ENCODE results near the gene HAPLN2. TPM values are rescaled to one million over a fixed set of nuclear protein-coding genes. Genes with fewer than 3 reads are reported as not detected.

HAPLN2 gene
- total RNA-seq = not detected
- under 1 TPM in 2 of 3 donors, not detected in 1; 0.33 to 0.37 TPM for polyA plus RNA-seq
- long read RNA-seq, donor 1 = 0 reads
- long read RNA-seq, donor 2 = 0 reads
- long read RNA-seq, donor 3 = 0 reads
- long read RNA-seq, donor 4 = 0 reads
- long read RNA-seq, donor 5 = 0 reads
- long read RNA-seq, donor 6 = 0 reads
- long read RNA-seq, donor 7 = 0 reads
- long read RNA-seq, donor 8 = 0 reads
- long read RNA-seq, donor 9 = 0 reads
- long read RNA-seq, donor 10 = 0 reads

DNA sequence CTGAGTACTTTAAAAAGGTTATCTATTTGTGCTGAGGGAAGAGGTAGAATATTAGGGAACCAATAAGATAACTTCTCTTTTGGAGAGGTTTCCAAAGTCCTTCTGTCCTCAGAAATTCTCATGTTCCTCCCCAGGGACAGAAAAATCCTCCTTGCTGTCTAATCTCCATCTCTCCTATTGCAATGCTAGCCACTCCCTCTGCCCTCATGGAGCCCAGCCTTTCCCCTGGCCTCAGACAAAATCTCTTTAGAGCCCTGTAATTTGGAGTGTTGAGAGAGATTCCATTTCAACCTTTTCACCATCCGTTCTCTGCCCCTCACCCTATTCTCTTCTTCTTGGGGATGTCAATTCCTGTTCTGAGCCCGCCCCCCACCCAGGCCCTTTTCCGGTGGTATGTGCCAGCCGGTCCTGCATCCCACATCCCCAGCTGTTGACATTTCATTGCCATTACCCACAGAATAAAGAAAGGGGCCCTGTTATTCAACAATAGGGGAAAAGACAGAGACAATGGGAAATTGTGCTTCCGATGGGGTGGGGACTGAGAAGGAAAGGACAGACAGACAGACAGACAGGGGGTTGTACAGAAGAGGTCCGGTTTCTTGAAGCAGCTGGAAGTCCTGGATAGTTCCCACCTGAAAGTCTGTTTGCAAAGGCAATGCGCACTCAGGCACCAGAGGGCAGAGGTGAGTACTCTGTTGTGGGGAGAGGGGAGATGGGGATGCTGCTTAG lies at the start of gene HAPLN2:
Gene HAPLN2 (plus strand): TSS at position 563 of the 729 bp plus-strand sequence. CDS start 4,076 bp downstream, outside the sequence.
- DNase-seq = peak in 1 of 2 donors; percentile 59
- WGBS, 5 donors = 4 to 12% (median 5%) methylated on average over 7 of the region's 7 CpGs
- Histone ChIP-seq H3K36me3 (no peaks in the 10 kb centered on the region), H3K27ac (no peak within 1 kb of the TSS), H3K4me3 (no peak within 1 kb of the TSS), H3K4me1 (peaks cover 11 to 24% (median 17%) of the 10 kb centered on the region in 4 donors), H3K9me3 (no peaks in the 10 kb centered on the region), H3K27me3 (peaks cover 7 to 73% (median 36%) of the 10 kb centered on the region in 3 donors)
- intact Hi-C loops (cut with DNase I; ENCODE audit: low total_unique reads) = no loop called here
- TF ChIP-seq EP300 (IDR thresholded peaks at IDR 0.05) (no peak), POLR2A (IDR thresholded peaks at IDR 0.05) (no peak), POLR2AphosphoS5 (IDR thresholded peaks at IDR 0.05) (no peak)
- TF ChIP-seq, protein P1, sequence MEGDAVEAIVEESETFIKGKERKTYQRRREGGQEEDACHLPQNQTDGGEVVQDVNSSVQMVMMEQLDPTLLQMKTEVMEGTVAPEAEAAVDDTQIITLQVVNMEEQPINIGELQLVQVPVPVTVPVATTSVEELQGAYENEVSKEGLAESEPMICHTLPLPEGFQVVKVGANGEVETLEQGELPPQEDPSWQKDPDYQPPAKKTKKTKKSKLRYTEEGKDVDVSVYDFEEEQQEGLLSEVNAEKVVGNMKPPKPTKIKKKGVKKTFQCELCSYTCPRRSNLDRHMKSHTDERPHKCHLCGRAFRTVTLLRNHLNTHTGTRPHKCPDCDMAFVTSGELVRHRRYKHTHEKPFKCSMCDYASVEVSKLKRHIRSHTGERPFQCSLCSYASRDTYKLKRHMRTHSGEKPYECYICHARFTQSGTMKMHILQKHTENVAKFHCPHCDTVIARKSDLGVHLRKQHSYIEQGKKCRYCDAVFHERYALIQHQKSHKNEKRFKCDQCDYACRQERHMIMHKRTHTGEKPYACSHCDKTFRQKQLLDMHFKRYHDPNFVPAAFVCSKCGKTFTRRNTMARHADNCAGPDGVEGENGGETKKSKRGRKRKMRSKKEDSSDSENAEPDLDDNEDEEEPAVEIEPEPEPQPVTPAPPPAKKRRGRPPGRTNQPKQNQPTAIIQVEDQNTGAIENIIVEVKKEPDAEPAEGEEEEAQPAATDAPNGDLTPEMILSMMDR (IDR thresholded peaks at IDR 0.05) = peak in 1 of 7 experiments; percentile 16

DNA sequence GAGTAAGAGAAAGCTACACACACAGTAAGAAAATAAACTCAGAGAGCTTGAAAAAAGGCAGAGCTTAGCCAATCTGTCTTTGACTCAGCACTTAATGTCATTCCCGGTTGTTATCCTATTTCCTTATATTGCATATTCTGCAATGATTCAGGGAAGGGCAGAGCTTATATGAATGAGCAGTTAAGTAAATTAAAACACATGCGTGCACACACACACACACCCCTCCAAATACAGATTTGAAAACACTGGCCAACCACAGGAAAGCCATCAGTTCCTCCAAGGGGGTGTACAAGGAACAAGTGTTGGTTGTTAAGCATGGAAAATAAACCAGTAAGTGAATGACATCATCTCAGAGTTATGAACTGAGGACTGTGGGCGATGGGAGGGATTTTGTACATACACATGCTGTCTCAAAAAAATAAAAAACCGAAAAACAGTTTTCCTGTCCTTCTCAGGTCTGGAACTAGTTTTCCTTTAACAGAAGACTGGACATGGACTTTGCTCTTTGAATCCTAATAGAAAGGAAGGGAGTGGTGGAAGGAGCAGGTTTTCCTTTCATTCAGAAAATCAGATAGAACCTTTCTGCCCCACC lies 47.9 kb upstream of the HAPLN2 start:
- peak in 1 of 2 donors; percentile 85 for DNase-seq
- 5 to 11% (median 10%) methylated on average over 4 of the region's 4 CpGs for WGBS, 5 donors
- intact Hi-C loops (cut with DNase I; ENCODE audit: low total_unique reads) = no loop called here
- Histone ChIP-seq H3K36me3 (no peaks in the 10 kb centered on the region), H3K4me1 (peaks cover 11 to 29% (median 12%) of the 10 kb centered on the region in 4 donors), H3K9me3 (no peaks in the 10 kb centered on the region), H3K27ac (peak overlapping the region; percentile 58 to 84 (median 72)), H3K27me3 (peaks cover 0 to 14% (median 0%) of the 10 kb centered on the region in 3 donors), H3K4me3 (peak overlapping the region in 2 of 4 donors; percentile 49)
- peak in 1 of 3 donors; percentile 49 for TF ChIP-seq POLR2AphosphoS5 (IDR thresholded peaks at IDR 0.05)
- TF ChIP-seq POLR2A (IDR thresholded peaks at IDR 0.05) = no peak

DNA sequence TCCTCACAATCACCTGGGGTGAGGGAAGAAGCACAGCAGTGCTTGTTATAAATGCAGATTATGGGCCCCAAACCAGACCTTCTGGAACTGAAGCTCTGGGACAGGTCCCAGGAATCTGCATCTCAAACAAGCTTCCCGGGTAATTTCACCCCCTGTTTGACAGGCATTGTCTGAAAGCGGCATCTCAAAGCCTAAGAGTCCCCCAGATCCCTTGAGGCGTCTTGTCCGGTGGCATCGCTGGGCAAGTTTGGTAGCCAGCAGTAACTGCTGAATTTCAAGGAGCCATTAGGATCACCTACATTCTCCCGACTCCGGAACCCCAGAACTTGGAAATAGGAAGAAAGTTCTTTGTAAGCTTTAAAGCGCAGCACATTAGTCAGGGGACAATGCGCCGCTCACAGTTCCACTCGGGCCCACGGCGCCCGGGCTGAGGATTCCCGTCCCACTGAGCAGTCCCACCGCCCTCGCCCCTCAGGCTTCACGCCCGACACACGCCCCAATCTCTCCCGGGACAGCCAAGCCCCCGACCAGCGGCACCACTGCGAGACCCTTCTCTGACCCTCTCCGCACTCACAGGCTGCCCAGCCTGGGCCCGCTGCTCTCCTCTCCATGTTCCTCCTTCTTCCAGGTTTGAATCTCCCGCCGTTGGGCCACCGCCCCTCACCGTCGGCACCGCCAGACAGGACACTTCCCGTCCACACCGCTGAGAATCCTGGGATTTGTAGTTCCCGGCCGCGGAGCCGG lies 47.1 kb upstream of the HAPLN2 start, which contains the start of gene IQGAP3:
Gene IQGAP3 (minus strand): TSS at position 647 of the 744 bp plus-strand sequence. CDS start 36 bp downstream, at position 611.
- peak; percentile 90 to 96 for DNase-seq
- intact Hi-C loops (cut with DNase I; ENCODE audit: low total_unique reads) = no loop called here
- WGBS, 5 donors = 0 to 3% (median 2%) methylated on average over 27 to 38 of the region's 38 CpGs
- peak in 1 of 3 donors; percentile 63 for TF ChIP-seq POLR2AphosphoS5 (IDR thresholded peaks at IDR 0.05)
- no peak for TF ChIP-seq EP300 (IDR thresholded peaks at IDR 0.05)
- Histone ChIP-seq H3K4me1 (peaks cover 11 to 29% (median 12%) of the 10 kb centered on the region in 4 donors), H3K4me3 (peak within 1 kb of the TSS; percentile 38 to 54 (median 49)), H3K36me3 (no peaks in the 10 kb centered on the region), H3K9me3 (no peaks in the 10 kb centered on the region), H3K27me3 (peaks cover 0 to 14% (median 0%) of the 10 kb centered on the region in 3 donors), H3K27ac (peak within 1 kb of the TSS; percentile 58 to 84 (median 72))

DNA sequence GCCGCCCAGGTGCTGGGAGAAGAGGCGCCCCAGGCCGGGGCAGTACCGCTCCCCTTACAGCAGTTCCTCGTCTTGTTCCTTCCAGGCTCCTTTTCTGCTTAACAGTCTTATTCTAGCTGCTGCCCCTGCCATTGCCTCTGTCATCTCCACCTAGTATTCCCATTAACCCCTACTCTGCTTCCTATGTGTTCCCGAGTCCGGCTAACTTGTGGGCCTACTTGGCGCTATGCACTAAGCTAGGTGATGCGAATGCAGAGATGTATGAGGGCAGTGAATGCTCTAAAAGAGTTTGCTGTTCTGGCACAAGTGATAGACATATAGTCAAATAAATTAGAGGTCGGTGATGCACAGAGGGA lies 46.6 kb upstream of the HAPLN2 start:
- H3K4me3 ChIP-seq = peak overlapping the region; percentile 38 to 54 (median 49)
- H3K4me1 ChIP-seq = peaks cover 11 to 29% (median 13%) of the 10 kb centered on the region in 4 donors
- no peaks in the 10 kb centered on the region for H3K36me3 ChIP-seq
- no peaks in the 10 kb centered on the region for H3K9me3 ChIP-seq
- DNase-seq = no peak
- H3K27me3 ChIP-seq = peaks cover 0 to 14% (median 0%) of the 10 kb centered on the region in 3 donors
- TF ChIP-seq POLR2AphosphoS5 (IDR thresholded peaks at IDR 0.05) (no peak), POLR2A (IDR thresholded peaks at IDR 0.05) (no peak), EP300 (IDR thresholded peaks at IDR 0.05) (no peak)
- TF ChIP-seq, protein P1 (IDR thresholded peaks at IDR 0.05) = no peak
- intact Hi-C loops (cut with DNase I; ENCODE audit: low total_unique reads) = no loop called here
- H3K27ac ChIP-seq = peak overlapping the region in 3 of 5 donors; percentile 70 to 84 (median 72)
- 34 to 40% (median 37%) methylated on average over 10 of the region's 10 CpGs for WGBS, 5 donors

All from stomach (tissue), 19 donors.